Activated CD4-positive, CD25-positive, alpha-beta regulatory T cell (primary cell): Measurements from ENCODE around the gene LARP4.
A peak's percentile ranks its signal among the peaks of the same experiment; 100 is the strongest.
"Not testable (repeated sequence)": the region's sequence is repeated elsewhere in the genome, so short reads cannot be mapped to it uniquely, and the experiment has no call there.

Experiments
- DNase-seq, 4 experiments: peaks; one replicate each; lab custom pipeline; 2025; lab: John Stamatoyannopoulos, UW

Gene LARP4

DNA sequence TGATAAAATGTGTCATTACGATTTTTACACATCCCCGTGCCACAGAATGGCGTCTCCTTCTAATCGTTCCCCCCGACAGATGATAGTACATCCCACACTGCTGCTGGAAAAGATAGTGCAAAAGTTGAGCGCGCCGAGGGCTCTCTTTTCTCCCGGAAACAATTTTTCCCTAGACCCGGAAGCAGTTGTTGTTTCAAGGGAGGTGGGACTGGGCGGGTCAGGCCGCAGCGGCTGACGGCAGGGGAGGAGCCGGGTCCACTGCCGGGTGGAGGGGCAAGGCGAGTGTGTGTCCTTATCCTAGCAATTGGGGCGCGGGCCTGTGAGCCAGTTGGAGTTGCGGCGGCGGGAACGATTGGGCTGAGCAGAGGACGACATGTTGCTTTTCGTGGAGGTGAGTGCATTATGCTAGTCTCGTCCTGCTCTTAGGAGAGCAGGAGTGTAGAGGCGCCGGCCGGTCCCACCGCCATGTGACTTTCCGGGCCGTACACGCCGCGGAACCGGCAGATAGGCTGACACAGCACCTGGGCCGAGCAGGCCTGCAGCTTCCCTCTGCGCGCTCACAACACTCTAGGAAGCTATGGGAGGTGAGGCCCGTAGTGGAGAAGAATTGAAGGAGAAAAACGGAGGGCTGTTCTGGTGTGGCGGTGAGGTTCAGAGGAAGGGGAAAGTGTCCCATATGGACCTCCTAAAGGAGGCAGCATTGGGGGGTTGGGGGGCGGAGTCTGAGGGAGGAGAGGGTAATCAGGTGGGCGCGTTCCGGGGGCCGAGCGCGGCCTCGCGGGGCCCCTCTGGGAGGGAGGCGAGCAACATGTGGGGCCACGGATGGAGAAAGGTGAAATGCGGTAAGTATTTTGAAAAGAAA lies at the start of gene LARP4:
TSS of gene LARP4 (plus strand) at position 248 of the 862 bp plus-strand sequence. CDS start at position 374, 126 bp downstream.
- DNase-seq: peak; percentile 72 to 76 (median 74)

DNA sequence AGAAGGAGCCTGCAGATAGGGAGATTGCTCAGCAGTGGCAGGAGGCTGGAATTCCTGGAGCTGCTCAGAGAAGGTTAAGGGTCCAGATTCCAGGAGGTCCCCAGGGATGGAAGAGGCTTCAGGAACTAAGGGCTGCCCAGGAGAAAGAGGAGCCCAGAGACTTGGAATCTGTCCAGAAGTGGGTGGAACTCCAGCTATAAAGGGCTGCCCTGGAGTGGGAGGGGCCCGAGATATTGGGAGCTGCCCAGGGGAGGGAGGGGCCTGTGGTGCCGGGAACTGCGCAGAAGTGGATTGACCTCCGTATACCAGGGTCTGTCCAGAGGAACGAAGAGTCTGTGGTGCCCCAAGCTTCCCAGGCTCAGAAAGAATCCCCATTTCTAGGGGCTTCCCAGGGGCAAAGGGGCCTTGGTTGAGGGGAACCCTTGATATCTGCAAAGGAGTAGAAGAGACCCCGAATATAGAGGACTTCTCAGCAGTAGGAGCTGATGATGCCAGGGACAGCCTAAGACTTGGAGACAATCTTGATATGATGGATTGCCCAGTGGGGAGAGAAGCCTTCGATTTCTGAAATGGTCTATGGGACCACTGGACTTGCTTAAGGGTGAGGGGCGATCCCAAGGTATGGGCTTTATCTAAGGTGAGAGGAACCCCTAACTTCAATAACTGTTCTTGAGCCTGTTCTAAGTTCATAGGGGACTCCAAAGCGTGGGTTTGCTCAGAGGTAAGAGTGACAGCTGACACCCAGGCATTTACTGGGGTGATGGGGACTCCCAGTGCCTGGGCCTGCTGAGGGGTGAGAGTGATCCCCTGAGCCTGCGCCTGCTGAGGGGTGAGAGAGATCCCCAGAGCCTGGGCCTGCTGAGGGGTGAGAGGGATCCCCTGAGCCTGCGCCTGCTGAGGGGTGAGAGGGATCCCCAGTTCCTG lies 49.3 kb upstream of the LARP4 start:
- no peak for DNase-seq

- no peak for DNase-seq
Observed at GRCh38 chr12:50353404-50353803, 47.3 kb upstream of the LARP4 start.

- no peak for DNase-seq
Observed at GRCh38 chr12:50353869-50354593, 46.7 kb upstream of the LARP4 start.

- DNase-seq: no peak
Observed at GRCh38 chr12:50354908-50355307, 45.8 kb upstream of the LARP4 start.

GRCh38 chr12:50355365-50355764 lies 45.3 kb upstream of the LARP4 start:
- DNase-seq: no peak

GRCh38 chr12:50362671-50363070 lies 38.0 kb upstream of the LARP4 start:
- no peak for DNase-seq

DNA sequence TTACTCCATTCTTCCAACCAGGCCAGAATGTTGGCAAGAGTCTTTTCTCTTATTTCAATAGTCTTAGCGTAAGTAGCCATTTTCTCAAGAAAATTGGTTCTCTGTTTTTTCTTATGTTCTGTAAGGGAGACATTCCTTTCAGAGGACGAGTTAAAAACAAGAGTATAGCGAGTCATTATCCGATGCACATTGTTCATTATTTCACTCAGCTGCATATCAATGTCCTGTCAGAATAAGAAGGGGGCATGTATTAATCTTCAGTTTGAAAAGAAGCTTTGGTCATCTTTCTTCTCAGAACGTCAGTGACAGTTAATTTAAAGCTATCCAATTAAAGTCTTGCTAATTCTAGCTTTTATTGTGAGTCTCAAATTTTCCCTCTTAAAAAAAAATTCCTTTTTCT lies 37.5 kb upstream of the LARP4 start:
- DNase-seq: no peak

- DNase-seq: no peak
Observed at GRCh38 chr12:50365709-50366406, 34.8 kb upstream of the LARP4 start.

DNA sequence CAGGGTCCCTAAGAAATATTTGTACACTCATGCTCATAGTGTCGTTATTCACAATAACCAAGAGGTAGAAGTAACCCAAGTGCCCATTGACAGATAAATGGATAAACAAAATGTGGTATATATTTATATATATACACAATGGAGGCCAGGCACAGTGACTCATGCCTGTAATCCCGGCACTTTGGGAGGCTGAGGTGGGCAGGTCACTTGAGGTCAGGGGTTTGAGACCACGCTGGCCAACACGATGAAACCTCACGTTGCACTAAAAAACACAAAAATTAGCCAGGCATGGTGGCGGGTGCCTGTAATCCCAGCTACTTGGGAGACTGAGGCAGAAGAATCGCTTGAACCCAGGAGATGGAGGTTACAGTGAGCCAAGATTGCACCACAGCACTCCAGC lies 30.0 kb upstream of the LARP4 start:
- DNase-seq: not testable (repeated sequence)

DNA sequence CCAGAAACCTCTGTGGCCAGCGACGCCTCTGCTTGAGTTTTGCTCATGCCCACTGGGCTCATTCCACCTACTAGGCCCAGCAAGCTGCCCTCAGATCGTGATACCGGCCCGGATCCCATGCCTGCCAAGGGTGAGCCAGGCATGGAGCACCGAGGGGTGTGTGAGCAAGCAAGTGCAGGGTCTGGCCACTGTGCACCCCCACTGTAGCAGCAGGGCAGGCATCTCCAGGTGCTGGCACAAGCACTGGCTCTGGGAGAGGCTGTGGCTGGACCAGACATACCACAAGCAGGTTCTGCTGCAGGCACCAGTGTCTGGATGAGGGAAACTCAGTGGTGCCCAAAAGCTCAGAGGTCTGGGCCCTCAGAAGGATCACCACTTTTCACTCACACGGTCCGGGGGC lies 24.9 kb upstream of the LARP4 start:
- DNase-seq: no peak

- DNase-seq: no peak
Observed at GRCh38 chr12:50380761-50381325, 19.8 kb upstream of the LARP4 start.

GRCh38 chr12:50387487-50387886 lies 13.2 kb upstream of the LARP4 start:
- DNase-seq: no peak

GRCh38 chr12:50387972-50388478 lies 12.7 kb upstream of the LARP4 start:
- DNase-seq: no peak

- not testable (repeated sequence) for DNase-seq
Observed at GRCh38 chr12:50388793-50389192, 11.9 kb upstream of the LARP4 start.

DNA sequence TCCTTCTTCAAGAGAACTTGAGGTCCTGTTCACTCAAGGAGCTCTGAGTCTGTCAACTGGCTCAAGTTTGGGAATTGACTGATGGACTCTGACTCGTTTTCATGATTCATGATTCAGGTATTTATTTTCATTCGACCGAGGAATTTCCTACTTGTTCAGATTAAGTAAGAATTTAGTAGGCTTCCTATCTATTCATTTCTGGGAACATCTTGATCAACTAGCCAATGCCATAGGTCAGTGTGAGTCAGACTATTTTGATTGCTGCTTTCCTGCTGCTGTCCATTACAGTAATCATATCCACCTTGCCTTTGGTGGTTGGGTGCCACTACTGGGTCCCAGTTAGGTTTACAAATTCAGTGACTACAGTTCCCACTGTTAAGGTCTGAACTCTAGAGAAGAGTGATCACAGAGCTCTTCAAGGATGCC lies 10.4 kb upstream of the LARP4 start:
- no peak for DNase-seq

DNA sequence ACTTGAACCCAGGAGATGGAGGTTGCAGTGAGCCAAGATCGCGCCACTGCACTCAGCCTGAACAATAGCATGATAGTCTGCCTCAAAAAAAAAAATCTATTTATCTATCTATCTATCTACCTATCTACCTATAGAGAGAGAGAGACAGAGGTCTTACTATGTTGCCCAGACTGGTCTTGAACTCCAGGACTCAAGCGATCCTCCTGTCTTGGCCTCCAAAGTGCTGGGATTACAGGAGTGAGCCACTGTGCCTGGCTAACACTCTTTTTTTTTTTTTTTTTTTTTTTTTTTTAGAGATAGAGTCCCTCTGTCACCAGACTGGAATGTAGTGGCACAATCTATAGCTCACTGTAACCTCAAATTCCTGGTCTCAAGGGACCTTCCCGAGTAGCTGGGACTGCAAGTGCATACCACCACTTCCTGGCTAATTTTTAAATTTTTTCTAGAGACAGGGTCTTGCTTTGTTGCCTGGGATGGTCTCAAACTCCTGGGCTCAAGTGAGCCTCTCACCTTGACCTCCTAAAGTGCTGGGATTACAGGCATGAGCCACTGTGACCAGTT lies 6.1 kb upstream of the LARP4 start:
- no peak for DNase-seq

GRCh38 chr12:50397117-50397650 lies 3.5 kb upstream of the LARP4 start:
- DNase-seq: no peak

DNA sequence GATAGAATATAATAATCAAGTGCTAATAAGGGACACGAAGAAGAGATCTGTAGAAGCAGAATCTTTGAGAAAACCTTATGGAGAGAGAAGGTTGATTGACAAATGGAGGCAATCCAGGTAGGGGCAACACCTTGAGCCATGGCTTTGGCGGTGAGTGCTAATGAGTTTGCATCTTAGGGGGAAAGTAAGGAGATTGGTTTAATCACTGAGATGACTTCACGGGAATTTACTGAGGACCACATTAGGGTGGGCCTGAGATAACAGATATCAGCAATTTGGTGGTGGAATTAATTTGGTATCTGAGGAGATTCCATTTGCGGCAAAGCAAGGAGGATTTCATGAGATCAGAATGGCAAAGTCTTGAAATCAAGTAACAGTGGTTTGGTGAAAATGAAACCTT lies 1.8 kb upstream of the LARP4 start:
- no peak for DNase-seq

DNA sequence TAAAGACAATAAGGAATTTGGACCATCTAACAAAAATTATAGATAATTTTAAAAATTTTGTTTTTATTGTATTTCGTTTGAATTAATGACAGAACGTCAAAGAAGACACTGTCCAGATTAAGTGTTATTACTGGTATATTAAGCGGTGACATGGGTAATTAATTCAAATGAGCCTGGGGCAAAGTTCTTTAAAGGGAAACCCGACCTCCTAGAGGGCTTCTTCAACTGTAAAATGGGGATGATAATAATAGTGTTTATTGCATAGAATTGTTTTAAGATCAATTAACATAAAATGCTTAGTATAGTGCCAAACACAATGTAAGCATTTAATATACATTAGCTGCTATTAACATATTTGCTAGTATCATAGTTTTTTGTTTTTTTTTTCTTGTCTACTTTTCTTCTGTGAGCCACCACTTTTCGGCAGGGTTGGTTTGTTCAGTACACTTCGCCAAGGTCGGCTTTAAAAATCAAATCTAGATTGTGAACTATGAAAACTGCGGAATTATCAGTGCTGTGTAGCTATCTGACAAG lies 514 bp upstream of the LARP4 start:
- no peak for DNase-seq
